ENCODE measurements around the gene SH2D5. TPM values are rescaled to one million over a fixed set of nuclear protein-coding genes. Genes with fewer than 3 reads are reported as not detected.

SH2D5 gene
- total RNA-seq, 2 experiments from 2014 or later, result 0.68 TPM; not detected in 1

DNA sequence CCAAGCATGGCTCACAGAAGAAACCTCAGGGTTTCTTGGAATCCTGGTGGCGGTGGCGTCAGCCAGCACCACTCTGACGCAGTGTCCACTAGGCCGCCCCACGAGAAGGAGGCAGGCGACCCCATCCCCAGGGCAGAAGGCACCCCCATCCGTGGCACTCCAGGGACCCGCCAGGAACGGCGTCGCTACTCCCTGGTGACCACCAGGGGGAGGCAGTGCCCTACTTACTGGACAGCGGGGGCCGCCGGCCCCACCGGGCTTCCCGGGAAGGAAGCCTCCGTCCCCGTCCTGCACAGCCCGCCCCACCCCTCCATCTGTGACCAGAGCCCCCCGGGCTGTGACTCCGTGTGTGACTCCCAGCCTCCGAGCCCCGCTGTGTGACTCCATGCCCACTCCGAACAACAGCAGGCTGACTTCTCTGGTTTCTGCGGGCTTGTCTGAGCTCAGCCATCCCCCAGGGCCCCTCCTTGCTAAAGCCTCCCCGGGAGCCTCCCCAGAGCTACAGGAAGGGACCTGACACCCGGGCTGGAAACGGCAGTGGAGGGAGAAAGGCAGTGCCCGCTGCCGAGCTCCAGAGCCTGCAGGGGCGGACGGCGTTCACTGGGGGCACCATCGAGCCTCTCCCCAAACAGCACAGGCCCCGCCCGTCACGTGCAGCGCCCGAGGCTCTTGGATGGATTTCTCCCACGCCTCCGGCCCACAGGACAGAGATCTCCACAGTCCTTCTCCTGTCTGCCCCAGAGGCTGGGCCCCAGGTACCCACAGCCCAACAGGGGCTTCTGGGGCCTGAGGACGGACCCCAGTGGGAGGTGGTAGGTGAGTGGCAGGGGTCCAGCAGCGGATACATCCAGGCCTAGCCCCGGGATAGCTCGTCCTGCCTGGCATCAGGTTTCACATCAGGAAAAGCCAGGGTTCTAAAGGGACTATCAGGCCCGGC, 35.8 kb downstream of the SH2D5 start:
- ChIA-PET POLR2A (interaction anchor here (0.6 to 1.4 kb wide), 2 partner anchors 19 to 383 kb away, joined by 3 read pairs; no protein-coding TSS in a partner anchor), CTCF (ENCODE audit: unreplicated experiment) (interaction anchor here (0.6 to 1.3 kb wide), 7 partner anchors 14 to 1328 kb away, joined by 3 to 4 read pairs (median 3); partner anchors contain the start of gene KIF17)
- TF ChIP-seq EZH2phosphoT487 (IDR thresholded peaks at IDR 0.05; ENCODE audit: borderline replicate concordance, low read depth, low read length), result no peak
- TF ChIP-seq, protein P1, sequence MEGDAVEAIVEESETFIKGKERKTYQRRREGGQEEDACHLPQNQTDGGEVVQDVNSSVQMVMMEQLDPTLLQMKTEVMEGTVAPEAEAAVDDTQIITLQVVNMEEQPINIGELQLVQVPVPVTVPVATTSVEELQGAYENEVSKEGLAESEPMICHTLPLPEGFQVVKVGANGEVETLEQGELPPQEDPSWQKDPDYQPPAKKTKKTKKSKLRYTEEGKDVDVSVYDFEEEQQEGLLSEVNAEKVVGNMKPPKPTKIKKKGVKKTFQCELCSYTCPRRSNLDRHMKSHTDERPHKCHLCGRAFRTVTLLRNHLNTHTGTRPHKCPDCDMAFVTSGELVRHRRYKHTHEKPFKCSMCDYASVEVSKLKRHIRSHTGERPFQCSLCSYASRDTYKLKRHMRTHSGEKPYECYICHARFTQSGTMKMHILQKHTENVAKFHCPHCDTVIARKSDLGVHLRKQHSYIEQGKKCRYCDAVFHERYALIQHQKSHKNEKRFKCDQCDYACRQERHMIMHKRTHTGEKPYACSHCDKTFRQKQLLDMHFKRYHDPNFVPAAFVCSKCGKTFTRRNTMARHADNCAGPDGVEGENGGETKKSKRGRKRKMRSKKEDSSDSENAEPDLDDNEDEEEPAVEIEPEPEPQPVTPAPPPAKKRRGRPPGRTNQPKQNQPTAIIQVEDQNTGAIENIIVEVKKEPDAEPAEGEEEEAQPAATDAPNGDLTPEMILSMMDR (conservative IDR thresholded peaks at IDR 0.05; ENCODE audit: low read length), result peak; percentile 93
- H3K79me2 ChIP-seq (ENCODE audit: insufficient read depth, low read depth, low read length), result no peaks in the 10 kb centered on the region
- H3K27ac ChIP-seq (ENCODE audit: low read depth, low read length, poor library complexity, severe bottlenecking), result peak overlapping the region; percentile 25
- no peaks in the 10 kb centered on the region for H3K4me1 ChIP-seq (ENCODE audit: insufficient read depth, low read length, poor library complexity, severe bottlenecking)
- peak overlapping the region; percentile 99 for H2AFZ ChIP-seq (ENCODE audit: low read length)
- H4K20me1 ChIP-seq (ENCODE audit: insufficient read depth, low read length), result no peaks in the 10 kb centered on the region
- H3K9me3 ChIP-seq (ENCODE audit: low read length), result no peaks in the 10 kb centered on the region
- H3K36me3 ChIP-seq (ENCODE audit: insufficient read depth, low read length), result no peaks in the 10 kb centered on the region
- H3K4me3 ChIP-seq (ENCODE audit: low read depth, low read length, poor library complexity, severe bottlenecking), result peak overlapping the region; percentile 76
- intact Hi-C loops (cut with micrococcal nuclease; ENCODE audit: unreplicated experiment), result loop anchor here (1.0 to 10.0 kb wide), 3 partner anchors 36 to 499 kb away; partner anchors contain the start of gene SH2D5
- BruUV-seq (replicated peaks), result no TSS peak
- peak; percentile 83 for DNase-seq (ENCODE audit: low spot score)
- no peaks in the 10 kb centered on the region for H3K9me2 ChIP-seq (ENCODE audit: insufficient read depth, low read length)
- peak overlapping the region; percentile 100 for H3K4me2 ChIP-seq (ENCODE audit: low read length)

DNA sequence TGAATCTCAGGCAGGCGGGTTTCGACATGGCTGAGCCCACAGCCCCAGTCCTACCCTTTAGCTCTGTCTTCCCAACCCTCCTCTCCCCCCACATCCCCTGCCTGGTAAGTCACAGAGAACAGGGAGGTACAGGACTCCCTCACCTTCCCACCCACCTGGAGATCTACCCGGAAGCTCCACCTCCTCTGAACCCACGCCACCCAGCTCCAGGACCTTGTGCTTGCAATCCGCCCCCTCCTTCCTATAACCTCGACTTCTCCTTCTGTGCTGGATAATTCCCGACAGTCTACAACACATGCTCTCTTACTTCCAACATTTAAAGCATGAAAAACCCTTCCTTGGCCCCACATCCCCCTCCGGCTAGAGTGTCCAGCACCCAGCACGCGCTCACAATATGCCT, 37.0 kb downstream of the SH2D5 start:
- intact Hi-C loops (cut with micrococcal nuclease; ENCODE audit: unreplicated experiment), result loop anchor here (10.0 kb wide), 1 partner anchor 269 kb away; no protein-coding TSS in a partner anchor
- no peak overlapping the region for H3K27ac ChIP-seq (ENCODE audit: low read depth, low read length, poor library complexity, severe bottlenecking)
- TF ChIP-seq EZH2phosphoT487 (IDR thresholded peaks at IDR 0.05; ENCODE audit: borderline replicate concordance, low read depth, low read length), result no peak
- TF ChIP-seq, protein P1 (conservative IDR thresholded peaks at IDR 0.05; ENCODE audit: low read length), result no peak
- H3K36me3 ChIP-seq (ENCODE audit: insufficient read depth, low read length), result no peaks in the 10 kb centered on the region
- H2AFZ ChIP-seq (ENCODE audit: low read length), result no peak overlapping the region
- no peak overlapping the region for H3K4me2 ChIP-seq (ENCODE audit: low read length)
- ChIA-PET CTCF (ENCODE audit: unreplicated experiment) (interaction anchor here (1.1 kb wide), 1 partner anchor 9 kb away, joined by 3 read pairs; no protein-coding TSS in a partner anchor), POLR2A (no interaction called here)
- BruUV-seq (replicated peaks), result no TSS peak
- no peaks in the 10 kb centered on the region for H3K79me2 ChIP-seq (ENCODE audit: insufficient read depth, low read depth, low read length)
- H3K4me1 ChIP-seq (ENCODE audit: insufficient read depth, low read length, poor library complexity, severe bottlenecking), result no peaks in the 10 kb centered on the region
- no peaks in the 10 kb centered on the region for H3K9me2 ChIP-seq (ENCODE audit: insufficient read depth, low read length)
- no peaks in the 10 kb centered on the region for H4K20me1 ChIP-seq (ENCODE audit: insufficient read depth, low read length)
- H3K9me3 ChIP-seq (ENCODE audit: low read length), result no peaks in the 10 kb centered on the region
- DNase-seq (ENCODE audit: low spot score), result no peak
- H3K4me3 ChIP-seq (ENCODE audit: low read depth, low read length, poor library complexity, severe bottlenecking), result no peak overlapping the region

Measured in OCI-LY7 (cell line).